Lower lobe of right lung (tissue), 2 donors: Measurements from ENCODE around the gene SNPH. TPM values are rescaled to one million over a fixed set of nuclear protein-coding genes. Genes with fewer than 3 reads are reported as not detected.
"Not testable (repeated sequence)": the region's sequence is repeated elsewhere in the genome, so short reads cannot be mapped to it uniquely, and the experiment has no call there.

Experiments used
- ATAC-seq, 2 donors: fragments of 200-7000 bp; cut with Tn5 transposase; one replicate each; pipeline ENCODE4 v1.9.1; 2020 to 2022; ENCODE audit warnings: mild to moderate bottlenecking in 2 of 2, moderate library complexity in 2 of 2
- DNase-seq: peaks from one replicate; pipeline ENCODE4 v3.0.0-alpha.2; 2020
- H3K27ac ChIP-seq: fragments of 200-600 bp; one replicate; pipeline ENCODE4 v1.8.0; 2022
- H3K27me3 ChIP-seq: fragments of 200-600 bp; one replicate; pipeline ENCODE4 v1.8.0; 2022; ENCODE audit warnings: low read depth
- H3K36me3 ChIP-seq: fragments of 200-600 bp; one replicate; pipeline ENCODE4 v1.8.0; 2022; ENCODE audit warnings: mild to moderate bottlenecking
- H3K4me1 ChIP-seq: fragments of 200-600 bp; one replicate; pipeline ENCODE4 v1.8.0; 2022
- H3K4me3 ChIP-seq: fragments of 200-600 bp; one replicate; pipeline ENCODE4 v1.8.0; 2022; ENCODE audit warnings: mild to moderate bottlenecking
- H3K9me3 ChIP-seq: fragments of 200-600 bp; one replicate; pipeline ENCODE4 v1.8.0; 2022
- intact Hi-C: fragments of 100-400 bp; cut with DNase I; formaldehyde crosslinking; loops from one replicate; pipeline ENCODE4 v1.11.0; 2022
- total RNA-seq: library from RNA; stranded (reverse); fragmentation: NEBNext Ultra II Directional; extraction: Animal tissue kit (Norgen Biotek cat#: 25700); gene quantifications from one replicate; pipeline ENCODE4 v1.2.1, GENCODE V29; 2021
- TF ChIP-seq, protein P1 (sequence below): fragments of 200-600 bp; IDR thresholded peaks from one replicate; pipeline ENCODE4 v1.8.0; 2022; ENCODE audit warnings: antibody characterized with exemption, mild to moderate bottlenecking
- donor health status: DM: no; HTN: yes; CAD: no; lungs with severe emphysema.

SNPH gene
- total RNA-seq, 1 donor from 2014 or later, result 3.8 TPM

DNA sequence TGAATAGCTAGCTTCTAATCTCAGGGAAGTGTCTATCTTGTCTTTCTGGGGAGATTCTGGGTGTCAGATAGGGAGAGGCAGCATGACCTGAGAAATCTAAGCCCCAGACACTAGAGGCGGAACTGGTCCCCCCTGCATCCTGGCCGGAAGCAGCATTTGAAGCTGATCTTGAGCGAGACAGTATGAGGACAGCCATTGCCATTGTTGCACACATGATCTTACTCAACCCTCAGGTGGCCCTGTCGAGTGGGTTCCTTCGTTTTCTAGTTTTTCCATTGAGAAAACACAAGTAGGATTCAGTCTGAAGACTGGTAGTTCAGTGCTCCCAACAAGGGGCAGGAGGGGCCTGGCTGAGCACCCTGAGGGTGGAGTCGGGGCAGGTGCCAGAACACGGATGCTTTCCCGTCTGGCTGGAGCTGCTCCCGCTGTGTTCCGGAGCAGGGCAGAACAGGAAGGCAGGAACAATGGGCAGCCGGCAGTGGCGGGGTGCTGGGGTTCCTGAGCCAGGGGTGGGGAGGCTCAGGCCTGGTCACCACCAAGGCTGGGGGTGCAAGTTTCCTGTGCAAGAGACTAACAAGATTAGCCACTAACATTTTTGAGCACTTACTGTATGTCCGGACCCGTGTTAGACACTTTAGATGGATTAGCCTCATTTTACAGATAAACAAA is 70.7 kb downstream of the SNPH start:
- TF ChIP-seq, protein P1, sequence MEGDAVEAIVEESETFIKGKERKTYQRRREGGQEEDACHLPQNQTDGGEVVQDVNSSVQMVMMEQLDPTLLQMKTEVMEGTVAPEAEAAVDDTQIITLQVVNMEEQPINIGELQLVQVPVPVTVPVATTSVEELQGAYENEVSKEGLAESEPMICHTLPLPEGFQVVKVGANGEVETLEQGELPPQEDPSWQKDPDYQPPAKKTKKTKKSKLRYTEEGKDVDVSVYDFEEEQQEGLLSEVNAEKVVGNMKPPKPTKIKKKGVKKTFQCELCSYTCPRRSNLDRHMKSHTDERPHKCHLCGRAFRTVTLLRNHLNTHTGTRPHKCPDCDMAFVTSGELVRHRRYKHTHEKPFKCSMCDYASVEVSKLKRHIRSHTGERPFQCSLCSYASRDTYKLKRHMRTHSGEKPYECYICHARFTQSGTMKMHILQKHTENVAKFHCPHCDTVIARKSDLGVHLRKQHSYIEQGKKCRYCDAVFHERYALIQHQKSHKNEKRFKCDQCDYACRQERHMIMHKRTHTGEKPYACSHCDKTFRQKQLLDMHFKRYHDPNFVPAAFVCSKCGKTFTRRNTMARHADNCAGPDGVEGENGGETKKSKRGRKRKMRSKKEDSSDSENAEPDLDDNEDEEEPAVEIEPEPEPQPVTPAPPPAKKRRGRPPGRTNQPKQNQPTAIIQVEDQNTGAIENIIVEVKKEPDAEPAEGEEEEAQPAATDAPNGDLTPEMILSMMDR, result no peak
- Histone ChIP-seq H3K36me3 (no peaks in the 10 kb centered on the region), H3K4me1 (peaks cover 51% of the 10 kb centered on the region), H3K4me3 (peak overlapping the region; percentile 19), H3K27ac (peak overlapping the region; percentile 81), H3K27me3 (no peaks in the 10 kb centered on the region), H3K9me3 (no peaks in the 10 kb centered on the region)
- DNase-seq, result peak; percentile 81
- intact Hi-C loops, result no loop called here
- ATAC-seq, result peak; percentile 87 to 91

DNA sequence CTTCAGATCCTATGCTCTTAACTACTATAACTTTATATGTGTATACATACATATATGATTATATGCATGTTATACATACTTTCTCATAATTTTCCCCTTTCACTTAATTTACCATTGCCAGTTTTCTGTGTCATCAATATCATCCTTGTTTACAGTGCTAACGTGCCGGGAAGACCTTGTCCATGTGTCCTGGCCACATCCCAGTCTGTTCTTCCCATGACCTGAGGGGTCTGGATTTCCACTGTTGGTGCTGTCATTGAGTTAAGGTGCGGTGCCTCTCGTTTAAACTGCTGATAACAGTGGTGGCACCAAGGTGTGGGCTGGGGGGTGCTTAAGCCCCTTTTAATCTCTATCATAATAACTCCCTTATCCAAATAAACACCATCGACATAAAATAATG is 71.3 kb downstream of the SNPH start:
- DNase-seq, result no peak
- Histone ChIP-seq H3K27me3 (no peaks in the 10 kb centered on the region), H3K27ac (peak overlapping the region; percentile 81)

DNA sequence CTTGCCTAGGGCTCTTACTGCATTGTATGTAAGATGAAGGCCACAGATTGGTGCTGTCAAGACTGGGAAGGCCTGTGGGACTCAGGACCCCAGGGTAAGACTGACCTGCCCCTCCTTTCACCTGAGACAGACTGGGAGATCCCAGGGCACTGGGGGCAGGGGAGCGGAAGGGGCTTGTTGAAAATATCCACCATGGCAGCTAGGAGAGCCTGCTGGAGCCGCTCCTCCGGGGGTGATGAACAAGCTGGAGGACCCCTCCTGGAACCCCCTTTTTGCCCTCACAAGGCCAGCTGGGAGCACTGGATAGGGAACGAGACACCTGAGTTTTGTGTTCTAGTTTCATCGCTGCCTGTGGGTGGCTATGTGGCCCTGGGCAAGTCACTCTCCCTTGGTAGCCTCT is 72.0 kb downstream of the SNPH start:
- intact Hi-C loops, result no loop called here
- no peak for DNase-seq

More for the DNA sequence above, 71.3 kb downstream of the SNPH start:
- peaks cover 45% of the 10 kb centered on the region for H3K4me1 ChIP-seq
- peak overlapping the region; percentile 19 for H3K4me3 ChIP-seq
- no peaks in the 10 kb centered on the region for H3K36me3 ChIP-seq
- H3K9me3 ChIP-seq, result no peaks in the 10 kb centered on the region
- intact Hi-C loops, result no loop called here
- no peak for ATAC-seq
- TF ChIP-seq, protein P1, result no peak

DNA sequence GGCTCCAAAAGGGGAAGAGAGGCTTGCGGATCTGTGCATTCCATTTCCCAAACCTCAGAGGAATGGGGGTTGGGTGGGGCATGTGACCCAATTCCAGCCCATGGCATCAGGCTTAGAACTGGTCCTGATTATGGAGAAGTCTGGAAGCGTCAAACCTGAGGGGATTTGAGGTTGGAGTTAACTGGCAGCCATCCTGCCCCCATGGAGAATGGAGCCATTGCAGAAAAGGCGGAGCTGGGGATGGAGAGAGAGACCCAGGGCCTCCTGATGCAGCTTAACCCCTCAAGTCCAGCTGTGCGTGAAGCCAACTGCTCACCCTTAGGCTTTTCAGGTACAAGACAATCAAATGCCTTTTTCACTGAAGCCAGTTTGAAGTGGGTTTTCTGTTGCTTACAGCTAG is 72.7 kb downstream of the SNPH start:
- no peaks in the 10 kb centered on the region for H3K9me3 ChIP-seq
- H3K4me1 ChIP-seq, result peaks cover 39% of the 10 kb centered on the region
- no peaks in the 10 kb centered on the region for H3K36me3 ChIP-seq
- H3K4me3 ChIP-seq, result no peak overlapping the region
- TF ChIP-seq, protein P1, result no peak
- ATAC-seq (no peak), DNase-seq (no peak)
- intact Hi-C loops, result no loop called here
- no peaks in the 10 kb centered on the region for H3K27me3 ChIP-seq
- H3K27ac ChIP-seq, result peak overlapping the region; percentile 18

More for the DNA sequence above, 72.0 kb downstream of the SNPH start:
- ATAC-seq, result no peak
- Histone ChIP-seq H3K4me3 (no peak overlapping the region), H3K4me1 (peaks cover 40% of the 10 kb centered on the region), H3K27me3 (no peaks in the 10 kb centered on the region), H3K9me3 (no peaks in the 10 kb centered on the region), H3K36me3 (no peaks in the 10 kb centered on the region), H3K27ac (peak overlapping the region; percentile 81)
- TF ChIP-seq, protein P1, result no peak

DNA sequence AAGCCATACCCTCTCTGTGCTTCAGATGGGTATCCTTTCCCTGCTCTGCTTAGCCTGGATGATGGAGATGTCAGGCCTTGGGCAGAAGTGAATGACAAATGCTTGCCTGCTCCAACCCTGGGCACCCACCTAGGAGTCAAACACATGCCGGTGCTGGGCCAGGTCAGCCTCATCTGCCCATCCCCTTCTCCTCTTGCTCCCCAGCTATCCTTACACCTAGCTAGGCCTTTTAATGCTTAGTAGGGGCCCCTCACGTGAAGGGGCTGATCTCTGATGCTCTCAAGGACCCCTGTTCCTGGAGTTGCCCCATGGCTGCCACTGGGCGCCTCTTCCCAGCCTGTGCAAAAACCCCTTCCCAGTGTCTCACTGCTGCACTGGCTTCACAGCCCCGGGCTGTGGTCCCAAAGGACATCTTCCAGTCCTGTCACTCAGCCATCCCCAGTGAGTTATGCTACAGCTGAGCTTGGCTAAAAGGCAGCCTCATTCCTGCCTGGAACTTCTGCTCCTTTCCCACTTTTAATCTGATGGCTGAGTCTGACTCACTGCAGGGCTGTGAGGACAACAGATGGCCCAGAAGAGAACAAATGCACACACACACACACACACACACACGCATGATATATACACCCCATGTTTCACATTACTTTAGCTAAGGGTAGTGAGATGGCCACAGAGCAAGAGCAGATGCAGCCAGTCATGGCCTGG is 75.6 kb downstream of the SNPH start:
- peaks cover 24% of the 10 kb centered on the region for H3K4me1 ChIP-seq
- intact Hi-C loops, result no loop called here
- H3K27me3 ChIP-seq, result no peaks in the 10 kb centered on the region
- no peaks in the 10 kb centered on the region for H3K9me3 ChIP-seq
- TF ChIP-seq, protein P1, result no peak
- no peak for ATAC-seq
- H3K36me3 ChIP-seq, result no peaks in the 10 kb centered on the region
- no peak overlapping the region for H3K27ac ChIP-seq
- no peak for DNase-seq
- H3K4me3 ChIP-seq, result no peak overlapping the region

DNA sequence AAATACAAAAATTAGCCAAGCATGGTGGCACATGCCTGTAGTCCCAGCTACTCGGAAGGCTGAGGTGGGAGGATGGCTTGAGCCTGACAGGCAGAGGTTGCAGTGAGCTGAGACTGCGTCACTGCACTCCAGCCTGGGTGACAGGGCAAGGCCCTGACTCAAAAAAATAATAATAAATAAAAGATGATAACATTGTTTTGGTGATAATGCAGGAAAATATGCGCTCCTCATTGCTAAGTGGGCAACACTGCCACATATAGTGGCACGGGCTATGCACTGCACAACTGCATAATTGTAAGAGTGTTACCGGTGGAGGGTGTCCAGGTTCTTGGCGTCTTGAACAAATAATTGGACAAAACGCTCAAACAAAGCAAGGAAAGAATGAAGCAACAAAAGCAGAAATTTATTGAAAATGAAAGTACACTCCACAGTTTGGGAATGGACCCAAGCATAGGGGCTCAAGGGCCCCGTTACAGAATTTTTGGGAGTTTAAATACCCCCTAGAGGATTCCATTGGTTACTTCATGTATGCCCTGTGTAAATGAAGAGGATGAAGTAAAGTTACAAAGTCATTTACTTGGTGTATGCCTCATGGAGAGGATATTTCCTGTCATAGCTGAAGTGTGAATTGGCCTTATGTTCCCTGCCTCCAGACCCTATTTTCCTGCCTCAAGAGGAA is 77.5 kb downstream of the SNPH start:
- H3K9me3 ChIP-seq, ATAC-seq, H3K27ac ChIP-seq, intact Hi-C loops, H3K36me3 ChIP-seq, DNase-seq, H3K4me1 ChIP-seq, H3K4me3 ChIP-seq, H3K27me3 ChIP-seq: not testable (repeated sequence)
